Spleen (tissue), 11 donors: ENCODE results near the gene CHCHD6. TPM values are rescaled to one million over a fixed set of nuclear protein-coding genes. Genes with fewer than 3 reads are reported as not detected.

Experiments used
- DNase-seq: peaks from one replicate; pipeline ENCODE4 v3.0.0-alpha.2; 2020
- H3K27ac ChIP-seq, 8 donors: fragments of 200-600 bp; sonication (generic) in 7 of 8; 1 replicate in 4 of 8; 2 replicates in 4 of 8; pipeline versions ENCODE4 v1.5.0 to v1.8.0; 2016 to 2021; ENCODE audit warnings: inconsistent platforms in 4 of 8, mild to moderate bottlenecking in 4 of 8, moderate library complexity in 1 of 8
- H3K27me3 ChIP-seq, 7 donors: fragments of 200-600 bp; sonication (generic) in 6 of 7; replicated peaks in 1 of 7; 1 replicate in 4 of 7; 2 replicates in 3 of 7; pipeline versions ENCODE4 v1.5.0 to v1.8.0; 2016 to 2021; ENCODE audit warnings: inconsistent platforms in 3 of 7, mild to moderate bottlenecking in 1 of 7
- H3K36me3 ChIP-seq, 6 donors: fragments of 200-600 bp; sonication (generic) in 5 of 6; 1 replicate in 4 of 6; 2 replicates in 2 of 6; pipeline versions ENCODE4 v1.5.0 to v1.8.0; 2016 to 2021; ENCODE audit warnings: inconsistent platforms in 2 of 6
- H3K4me1 ChIP-seq, 6 donors: fragments of 200-600 bp; sonication (generic) in 5 of 6; 1 replicate in 3 of 6; 2 replicates in 3 of 6; pipeline versions ENCODE4 v1.5.0 to v1.8.0; 2016 to 2021; ENCODE audit warnings: inconsistent platforms in 3 of 6
- H3K4me3 ChIP-seq, 8 donors: fragments of 200-600 bp; sonication (generic) in 7 of 8; 1 replicate in 4 of 8; 2 replicates in 4 of 8; pipeline versions ENCODE4 v1.5.0 to v1.8.0; 2016 to 2021; ENCODE audit warnings: inconsistent platforms in 4 of 8, mild to moderate bottlenecking in 4 of 8, moderate library complexity in 2 of 8
- H3K9me3 ChIP-seq, 8 donors: fragments of 200-600 bp; sonication (generic) in 7 of 8; 1 replicate in 4 of 8; 2 replicates in 4 of 8; pipeline versions ENCODE4 v1.5.0 to v1.8.0; 2016 to 2021; ENCODE audit warnings: inconsistent platforms in 4 of 8
- CTCF ChIP-seq, 11 experiments: fragments of 200-600 bp in 7 of 11; fragments of 450-650 bp in 4 of 11; sonication (generic) in 4 of 11; IDR thresholded peaks in 8 of 11; conservative IDR thresholded peaks in 3 of 11; 1 replicate in 7 of 11; 2 replicates in 4 of 11; pipeline versions ENCODE4 v1.4.0 to v1.8.0; 2016 to 2021; ENCODE audit warnings: antibody characterized with exemption in 11 of 11, inconsistent platforms in 4 of 11, mild to moderate bottlenecking in 1 of 11
- POLR2A ChIP-seq, 3 donors: fragments of 450-650 bp; IDR thresholded peaks; one replicate each; pipeline ENCODE4 v1.5.1; 2017; ENCODE audit warnings: antibody characterized with exemption in 3 of 3, mild to moderate bottlenecking in 1 of 3
- POLR2AphosphoS5 ChIP-seq, 3 donors: sonication (generic); formaldehyde crosslinking; IDR thresholded peaks; one replicate each; pipeline ENCODE4 v1.5.1; 2017; ENCODE audit warnings: antibody characterized with exemption in 3 of 3
- WGBS, 5 donors: extraction: QIAGEN DNeasy Blood & Tissue Kit in 3 of 5; methylation state at CpG; one replicate each; pipeline versions ENCODE4 v1.1.5 to v1.1.7; 2013 to 2018; 5-methylcytosine and 5-hydroxymethylcytosine counted together
- intact Hi-C: fragments of 100-400 bp; cut with DNase I; formaldehyde crosslinking; loops from one replicate; pipeline ENCODE4 v1.15.0; 2023; ENCODE audit warnings: low total_unique reads
- polyA plus RNA-seq, 3 donors: library from polyadenylated mRNA; stranded (reverse); fragments of 200-250 nt; gene quantifications; one replicate each; pipeline ENCODE4 v1.2.1, GENCODE V29; 2013
- total RNA-seq, 7 donors: library from RNA; depleted of rRNA in 3 of 7; stranded (reverse); fragments of >200 nt in 3 of 7; fragmentation: NEBNext Ultra II Directional in 4 of 7; extraction: Animal tissue kit (Norgen Biotek cat#: 25700) in 4 of 7; gene quantifications; one replicate each; pipeline versions ENCODE4 v1.1.0 to v1.2.1, GENCODE V29; 2016 to 2021
- donor health status: healthy with polysubstance abuse.
- donor health status: DM: no; HTN: no; CAD: no; lungs with moderate emphysema.
- donor health status: DM: no; HTN: no; CAD: no.
- donor health status: Bipolar disorder and iron deficiency.
- donor health status: healthy.
- donor health status: DM: no; HTN: no; CAD: no.
- donor health status: DM: yes; HTN: yes; CAD: no.

CHCHD6 gene
- total and polyA plus RNA-seq, 10 donors: 6.3 to 39.1 (median 11.8) TPM

GRCh38 chr3:126888186-126888760 is 184.2 kb downstream of the CHCHD6 start:
- Histone ChIP-seq H3K36me3 (peaks cover 0 to 15% (median 0%) of the 10 kb centered on the region in 6 donors), H3K27me3 (no peaks in the 10 kb centered on the region), H3K9me3 (no peaks in the 10 kb centered on the region), H3K4me1 (peaks cover 0 to 19% (median 5%) of the 10 kb centered on the region in 6 donors), H3K4me3 (no peak overlapping the region), H3K27ac (no peak overlapping the region)
- TF ChIP-seq POLR2A (IDR thresholded peaks at IDR 0.05) (no peak), CTCF (IDR thresholded peaks at IDR 0.05 in 8 of 11, conservative IDR thresholded peaks at IDR 0.05 in 3 of 11) (no peak), POLR2AphosphoS5 (IDR thresholded peaks at IDR 0.05) (no peak)
- intact Hi-C loops: no loop called here
- DNase-seq: no peak
- 76 to 85% (median 84%) methylated on average over 5 of the region's 5 CpGs for WGBS, 5 donors

- no peak for DNase-seq
Measured at GRCh38 chr3:126889276-126890201, 185.5 kb downstream of the CHCHD6 start.

GRCh38 chr3:126891141-126891540 is 187.1 kb downstream of the CHCHD6 start:
- Histone ChIP-seq H3K27ac (no peak overlapping the region), H3K27me3 (no peaks in the 10 kb centered on the region), H3K9me3 (no peaks in the 10 kb centered on the region), H3K4me3 (no peak overlapping the region), H3K36me3 (peaks cover 0 to 15% (median 0%) of the 10 kb centered on the region in 6 donors), H3K4me1 (peaks cover 0 to 14% (median 4%) of the 10 kb centered on the region in 6 donors)
- intact Hi-C loops: no loop called here
- no peak for TF ChIP-seq CTCF (IDR thresholded peaks at IDR 0.05 in 8 of 11, conservative IDR thresholded peaks at IDR 0.05 in 3 of 11)
- TF ChIP-seq POLR2A (IDR thresholded peaks at IDR 0.05): no peak
- no peak for TF ChIP-seq POLR2AphosphoS5 (IDR thresholded peaks at IDR 0.05)
- DNase-seq: no peak
- WGBS, 5 donors: 95 to 98% (median 97%) methylated on average over 7 of the region's 7 CpGs

More at GRCh38 chr3:126889276-126890201, 185.5 kb downstream of the CHCHD6 start:
- peaks cover 0 to 15% (median 0%) of the 10 kb centered on the region in 6 donors for H3K36me3 ChIP-seq
- no peaks in the 10 kb centered on the region for H3K9me3 ChIP-seq
- H3K27me3 ChIP-seq: no peaks in the 10 kb centered on the region
- no peak overlapping the region for H3K27ac ChIP-seq
- intact Hi-C loops: no loop called here
- 94 to 96% (median 95%) methylated on average over 14 to 15 of the region's 15 CpGs for WGBS, 5 donors
- no peak overlapping the region for H3K4me3 ChIP-seq
- TF ChIP-seq POLR2A (IDR thresholded peaks at IDR 0.05): no peak
- TF ChIP-seq CTCF (IDR thresholded peaks at IDR 0.05 in 8 of 11, conservative IDR thresholded peaks at IDR 0.05 in 3 of 11): no peak
- no peak for TF ChIP-seq POLR2AphosphoS5 (IDR thresholded peaks at IDR 0.05)
- H3K4me1 ChIP-seq: peaks cover 0 to 14% (median 4%) of the 10 kb centered on the region in 6 donors

- no peak overlapping the region for H3K27ac ChIP-seq
- H3K4me1 ChIP-seq: peaks cover 0 to 14% (median 4%) of the 10 kb centered on the region in 6 donors
- WGBS, 5 donors: 94 to 97% (median 96%) methylated on average over 10 of the region's 10 CpGs
- no peak overlapping the region for H3K4me3 ChIP-seq
- no peak for TF ChIP-seq CTCF (IDR thresholded peaks at IDR 0.05 in 8 of 11, conservative IDR thresholded peaks at IDR 0.05 in 3 of 11)
- TF ChIP-seq POLR2A (IDR thresholded peaks at IDR 0.05): no peak
- TF ChIP-seq POLR2AphosphoS5 (IDR thresholded peaks at IDR 0.05): no peak
- no peak for DNase-seq
- H3K9me3 ChIP-seq: no peaks in the 10 kb centered on the region
- H3K27me3 ChIP-seq: no peaks in the 10 kb centered on the region
- peaks cover 0 to 15% (median 0%) of the 10 kb centered on the region in 6 donors for H3K36me3 ChIP-seq
- intact Hi-C loops: no loop called here
Measured at GRCh38 chr3:126891791-126892190, 187.8 kb downstream of the CHCHD6 start.
